NCI-H2107 treated with DMSO at 0.1 percent for 48 hours (cell line): ENCODE results near the gene EXOC7.
A peak's percentile ranks its signal among the peaks of the same experiment; 100 is the strongest.
"Not testable (repeated sequence)": the region's sequence is repeated elsewhere in the genome, so short reads cannot be mapped to it uniquely, and the experiment has no call there.

Source experiments
- DNase-seq: peaks from one replicate; lab custom pipeline; 2025; ENCODE audit not compliant: unreplicated experiment; lab: John Stamatoyannopoulos, UW

Gene EXOC7

GRCh38 chr17:76076146-76076764, 27.3 kb downstream of the EXOC7 start:
- DNase-seq = no peak

DNA sequence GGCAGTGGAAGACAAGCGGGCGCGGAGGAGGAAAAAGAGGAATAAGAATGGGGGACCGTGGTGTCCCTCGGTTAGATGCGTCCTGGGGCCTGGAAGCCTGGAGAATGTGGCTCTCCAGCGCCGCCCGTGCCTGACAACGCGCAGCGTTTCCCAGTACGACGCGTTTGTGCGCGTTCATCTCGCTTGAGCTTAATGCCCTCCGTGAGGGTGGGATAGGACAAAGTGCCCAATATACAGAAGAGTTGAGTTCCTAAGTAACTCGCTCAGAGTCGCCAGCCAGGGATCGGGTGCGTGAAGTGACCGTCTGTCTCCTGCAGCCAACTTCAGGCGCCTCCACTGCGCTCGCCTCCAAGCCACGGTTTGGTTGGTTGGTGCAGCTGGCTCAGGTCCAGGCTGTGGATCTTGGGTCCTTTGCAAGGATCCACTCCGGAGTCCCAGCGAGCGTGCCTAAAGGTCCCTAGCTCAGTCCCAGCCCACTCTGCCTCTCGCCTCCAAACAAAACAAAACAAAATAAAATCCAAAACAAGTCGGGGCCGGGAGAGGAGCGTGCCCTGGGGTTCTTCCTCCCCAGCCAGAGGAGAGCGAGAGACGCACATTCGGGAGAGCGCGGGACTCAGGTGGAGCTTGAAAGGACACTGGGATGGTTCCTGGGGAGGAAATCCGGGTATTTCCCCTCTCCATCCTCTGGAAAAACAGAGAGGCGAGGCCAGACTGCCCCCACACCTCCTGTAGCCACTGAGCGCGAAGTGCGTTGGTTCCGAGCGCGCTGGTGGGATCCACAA, 28.0 kb downstream of the EXOC7 start:
- no peak for DNase-seq

- DNase-seq = no peak
Measured at GRCh38 chr17:76074390-76075363, 28.9 kb downstream of the EXOC7 start, which contains the start of gene GALR2. Gene GALR2 (plus strand): TSS chr17:76074781. CDS start chr17:76074884, 103 bp downstream.

- DNase-seq = peak; percentile 50
Measured at GRCh38 chr17:76072148-76072858, 31.3 kb downstream of the EXOC7 start, which contains the start of gene SRP68. Gene SRP68 (minus strand): TSS chr17:76072517. CDS start chr17:76072491, 26 bp downstream.

GRCh38 chr17:76071531-76072147, 31.9 kb downstream of the EXOC7 start:
- no peak for DNase-seq

DNA sequence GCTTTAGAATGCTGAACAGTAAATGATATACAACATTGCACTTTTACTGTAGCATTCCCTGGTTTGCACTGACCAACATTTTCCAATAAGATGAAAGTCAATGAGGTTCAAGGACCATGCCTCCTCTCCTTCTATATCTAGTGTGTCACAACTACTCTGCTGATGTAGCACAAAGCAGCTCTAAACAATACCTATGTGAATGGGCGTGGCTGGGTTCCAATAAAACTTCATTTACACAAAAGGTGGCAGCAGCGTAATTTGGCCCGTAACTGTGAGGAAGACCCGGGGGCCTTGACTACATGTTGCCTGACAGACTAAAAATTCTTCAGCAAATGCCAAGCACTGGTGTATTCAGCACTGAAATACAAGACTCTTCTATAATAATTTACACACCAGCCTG, 37.8 kb downstream of the EXOC7 start:
- no peak for DNase-seq

DNA sequence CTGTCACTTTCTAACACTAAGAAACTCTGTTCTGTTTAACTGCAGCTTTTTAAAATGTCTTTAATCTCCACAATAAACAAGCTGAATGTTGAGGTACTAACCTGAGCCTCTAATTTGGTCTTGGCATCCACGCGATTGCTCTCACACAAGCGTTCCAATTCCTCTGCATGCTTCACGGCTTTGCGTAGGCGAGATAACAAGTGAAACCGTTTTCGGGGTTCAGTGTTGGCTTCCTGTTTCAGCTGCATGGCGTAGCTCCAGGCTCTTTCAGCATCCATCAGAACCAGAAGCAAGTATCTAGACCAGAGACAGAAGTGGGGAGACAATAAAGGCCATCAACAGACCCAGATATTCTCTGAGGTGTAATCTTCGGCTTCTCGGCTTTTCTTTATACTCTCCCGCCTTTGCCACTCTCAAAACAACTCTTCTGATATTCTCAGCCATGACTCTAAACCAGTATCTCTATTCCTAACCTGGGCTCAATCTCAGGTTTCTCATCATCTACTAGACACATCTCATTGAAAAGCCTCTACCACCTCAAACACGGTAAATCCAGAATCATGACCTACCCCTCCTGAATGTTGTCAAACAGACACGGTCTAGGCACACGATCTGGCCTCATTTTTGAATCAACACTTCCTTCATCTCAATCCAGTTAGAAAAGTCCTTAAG, 39.6 kb downstream of the EXOC7 start:
- DNase-seq = no peak

- not testable (repeated sequence) for DNase-seq
Measured at GRCh38 chr17:76058264-76058663, 45.3 kb downstream of the EXOC7 start.

DNA sequence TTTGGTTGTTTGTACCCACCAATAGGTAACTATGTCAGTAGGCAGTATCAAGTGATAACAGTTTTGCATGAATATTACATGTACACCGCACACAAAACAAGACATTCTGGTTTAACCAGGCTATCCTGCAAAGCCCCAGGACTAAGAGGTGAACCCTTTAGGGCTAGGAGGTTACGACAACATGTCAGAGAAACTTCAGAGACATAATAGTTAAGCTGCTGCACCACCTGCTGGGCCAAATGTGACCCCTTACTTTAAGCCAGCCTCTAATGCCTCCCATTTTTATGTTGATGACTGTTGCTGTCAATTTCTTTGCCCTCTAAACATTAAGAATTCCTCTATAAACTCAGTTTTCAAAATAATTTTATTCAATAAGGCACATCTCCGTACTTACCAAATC, 46.7 kb downstream of the EXOC7 start:
- no peak for DNase-seq

GRCh38 chr17:76054112-76054476, 49.5 kb downstream of the EXOC7 start:
- no peak for DNase-seq

DNA sequence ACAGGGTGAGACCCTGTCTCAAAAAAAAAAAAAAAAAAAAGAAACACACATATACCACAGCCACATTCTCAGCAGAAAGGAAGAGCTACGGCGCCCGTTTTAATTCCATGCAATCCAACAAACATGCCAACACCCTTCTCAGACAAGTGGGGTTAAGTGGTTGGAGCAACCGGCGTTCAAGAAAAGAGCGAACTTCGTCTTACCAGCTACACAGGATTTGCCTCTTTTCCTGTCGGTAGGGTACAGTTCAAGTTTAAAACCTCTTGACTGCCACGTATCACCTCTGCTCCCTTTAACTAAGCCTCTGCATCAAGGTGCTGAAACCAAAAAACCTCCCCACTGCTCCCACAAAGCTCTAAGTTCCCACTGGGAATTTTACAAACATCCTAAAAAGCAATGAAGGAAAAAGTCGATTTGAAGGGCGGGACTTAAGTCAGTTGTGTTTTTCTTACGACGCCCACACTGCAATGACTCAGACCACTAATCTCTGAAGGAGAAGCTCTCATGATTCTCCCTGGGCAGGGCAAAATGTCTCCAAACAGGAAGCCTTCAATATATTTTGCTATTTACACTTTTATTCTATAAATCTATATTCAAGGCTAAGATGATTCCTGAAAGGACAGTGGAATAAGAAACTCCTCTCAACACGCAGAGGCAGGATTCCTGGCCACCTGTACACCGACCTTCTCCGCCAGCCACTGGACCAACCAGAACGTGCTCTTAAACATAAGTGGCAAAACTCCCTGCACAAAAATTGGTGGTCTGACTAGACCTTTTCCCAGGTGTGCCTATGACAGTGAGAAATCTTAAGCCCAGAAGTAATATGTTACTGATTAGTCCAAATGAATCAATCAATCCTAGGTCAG, 50.1 kb downstream of the EXOC7 start:
- DNase-seq = no peak

GRCh38 chr17:76051561-76051960, 52.0 kb downstream of the EXOC7 start:
- DNase-seq = no peak

DNA sequence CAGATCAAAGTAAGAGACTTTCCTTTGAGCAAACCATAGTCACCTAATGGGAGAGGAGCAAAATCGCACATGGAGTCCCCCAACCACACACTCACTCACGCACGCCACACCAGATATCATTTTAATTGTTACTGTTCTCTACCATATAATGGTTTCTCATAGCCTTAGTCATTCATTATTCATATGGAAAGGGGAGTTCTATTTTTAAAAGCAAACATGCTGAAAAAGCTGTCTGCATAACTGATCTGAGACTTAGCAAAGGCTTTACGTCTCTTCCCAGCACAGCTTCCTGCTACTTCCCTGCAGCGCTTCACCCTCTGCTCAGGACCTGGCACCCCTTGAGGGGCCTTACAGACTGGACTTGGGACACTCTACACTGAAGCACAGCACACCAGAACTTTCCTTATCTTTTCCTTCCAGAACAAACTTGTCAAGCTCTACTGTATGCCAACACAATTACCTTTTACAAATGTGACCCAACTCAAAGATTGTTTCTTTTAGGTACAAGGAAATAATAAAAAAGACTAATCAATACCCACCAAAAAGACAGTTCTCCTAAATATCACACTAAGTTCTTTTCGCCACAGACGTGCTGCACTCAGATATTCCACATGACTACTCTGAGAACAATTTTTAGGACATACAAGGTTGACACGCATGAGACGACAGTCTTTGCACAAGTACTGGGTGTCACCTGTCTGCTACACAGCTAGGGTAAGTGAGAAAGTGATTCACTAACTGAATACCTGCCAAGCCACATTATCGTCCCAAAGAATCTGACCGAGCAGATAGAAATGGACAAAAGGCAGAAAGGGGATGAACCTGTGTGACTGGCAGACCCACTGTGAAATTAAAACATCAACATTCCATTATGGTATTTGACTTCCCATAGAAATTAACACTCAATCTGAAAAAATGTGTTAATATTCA, 52.8 kb downstream of the EXOC7 start:
- DNase-seq = no peak

GRCh38 chr17:76049836-76050537, 53.6 kb downstream of the EXOC7 start:
- peak; percentile 95 for DNase-seq

DNA sequence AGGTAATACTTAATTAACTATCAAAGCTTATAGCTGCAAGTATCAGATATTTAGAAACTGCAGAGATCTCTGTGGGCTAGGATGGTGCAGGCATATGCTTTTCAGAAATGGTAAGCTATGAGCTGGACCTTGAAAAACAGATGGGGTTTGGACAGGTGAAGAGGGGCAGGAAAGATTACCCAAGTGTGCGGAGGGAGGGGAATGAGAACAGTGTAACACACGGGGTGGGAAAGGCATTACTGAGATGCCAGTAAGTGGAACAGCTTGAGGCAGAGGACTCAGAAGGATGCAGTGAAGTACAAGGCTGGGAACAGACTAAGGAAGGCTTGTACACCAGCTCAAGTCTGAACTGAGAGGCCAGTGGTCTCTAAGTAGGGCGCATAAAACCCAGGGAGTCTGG, 54.3 kb downstream of the EXOC7 start:
- DNase-seq = no peak

- DNase-seq = no peak
Measured at GRCh38 chr17:76048711-76049110, 54.9 kb downstream of the EXOC7 start.

- DNase-seq = no peak
Measured at GRCh38 chr17:76048025-76048605, 55.5 kb downstream of the EXOC7 start.
